ENCODE measurements around the gene ATXN1.

The ATXN1 gene

DNA sequence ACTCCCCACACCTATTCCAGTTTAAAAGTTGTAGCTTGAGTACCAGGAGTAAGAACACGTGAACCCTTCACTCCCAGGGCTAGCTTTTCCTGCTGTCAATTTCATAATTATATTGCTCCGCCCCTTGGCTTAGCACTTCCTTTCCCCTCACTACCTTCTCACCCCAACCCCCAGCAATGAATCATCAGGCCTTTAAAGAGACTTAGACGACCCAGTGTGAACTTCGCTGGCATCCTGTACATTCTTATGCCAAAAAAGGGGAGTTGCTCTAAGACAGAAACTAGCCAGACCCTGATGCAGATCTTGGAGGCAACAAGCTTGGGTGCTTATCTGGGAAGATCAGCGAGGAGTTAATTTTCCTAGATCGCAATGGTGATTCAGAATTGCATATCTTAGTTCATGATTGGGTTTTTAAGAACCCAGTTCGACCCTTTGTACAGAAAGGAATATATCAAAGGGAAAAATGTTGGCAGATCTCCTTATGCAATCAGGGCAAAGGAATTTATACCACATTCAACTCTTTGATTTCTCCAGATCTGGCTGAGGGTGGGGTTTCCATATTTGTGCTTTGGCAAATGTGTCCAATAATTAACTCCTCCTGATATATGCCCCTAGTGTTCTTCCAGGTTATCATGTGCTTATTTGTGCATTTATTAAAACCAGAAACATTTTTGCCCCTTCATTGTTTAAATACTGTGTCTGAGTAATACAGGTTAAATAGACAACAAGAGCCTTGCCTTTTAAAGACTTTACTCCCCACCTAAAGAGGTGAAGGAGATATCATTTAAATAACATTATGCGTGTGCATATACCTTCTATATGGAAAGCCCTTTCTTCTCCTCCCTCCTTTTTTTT lies 8.1 kb upstream of the ATXN1 start:
- no peak overlapping the region for H3K4me3 ChIP-seq (ENCODE audit: insufficient read depth, low read length, poor library complexity, severe bottlenecking)

DNA sequence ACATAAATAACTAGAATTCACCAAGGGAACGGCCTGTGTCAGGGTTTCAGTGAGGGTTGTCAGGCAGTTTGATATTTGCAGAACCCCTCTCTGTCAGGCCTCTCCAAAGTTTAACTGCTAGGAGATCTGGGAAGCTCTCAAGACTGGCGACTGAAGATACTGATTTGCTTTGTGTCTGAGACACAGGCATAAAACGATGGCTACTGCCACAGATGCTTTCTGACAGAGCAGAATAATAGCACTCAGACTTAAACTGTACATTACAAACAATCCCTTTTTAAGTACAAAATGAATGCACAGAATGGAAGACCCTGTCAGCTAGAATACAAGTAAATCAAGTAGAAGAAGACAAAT lies 7.2 kb upstream of the ATXN1 start:
- Histone ChIP-seq H3K9me3 (ENCODE audit: insufficient read depth, low read length) (no peaks in the 10 kb centered on the region), H3K4me2 (ENCODE audit: low read depth, low read length, poor library complexity, severe bottlenecking) (no peak overlapping the region), H3K27me3 (ENCODE audit: low read length) (no peaks in the 10 kb centered on the region), H3K4me3 (ENCODE audit: insufficient read depth, low read length, poor library complexity, severe bottlenecking) (no peak overlapping the region), H3K9me2 (replicated peaks; ENCODE audit: insufficient read depth, low read length) (no peaks in the 10 kb centered on the region), H3F3A (ENCODE audit: insufficient read depth) (no peaks in the 10 kb centered on the region), H4K20me1 (ENCODE audit: low read depth, low read length) (peaks cover 4% of the 10 kb centered on the region; the same call in 1 of the 2 replicates), H3K36me3 (ENCODE audit: low read length) (no peaks in the 10 kb centered on the region), H3K79me2 (ENCODE audit: insufficient read depth, low read length) (no peaks in the 10 kb centered on the region), H3K27ac (ENCODE audit: low read depth, low read length) (no peak overlapping the region), H3K9ac (ENCODE audit: low read length) (no peak overlapping the region), H2AFZ (ENCODE audit: low read depth, low read length, severe bottlenecking) (no peak overlapping the region)
- no peak for TF ChIP-seq EZH2phosphoT487 (conservative IDR thresholded peaks at IDR 0.05; ENCODE audit: low read length)
- TF ChIP-seq, protein P1, sequence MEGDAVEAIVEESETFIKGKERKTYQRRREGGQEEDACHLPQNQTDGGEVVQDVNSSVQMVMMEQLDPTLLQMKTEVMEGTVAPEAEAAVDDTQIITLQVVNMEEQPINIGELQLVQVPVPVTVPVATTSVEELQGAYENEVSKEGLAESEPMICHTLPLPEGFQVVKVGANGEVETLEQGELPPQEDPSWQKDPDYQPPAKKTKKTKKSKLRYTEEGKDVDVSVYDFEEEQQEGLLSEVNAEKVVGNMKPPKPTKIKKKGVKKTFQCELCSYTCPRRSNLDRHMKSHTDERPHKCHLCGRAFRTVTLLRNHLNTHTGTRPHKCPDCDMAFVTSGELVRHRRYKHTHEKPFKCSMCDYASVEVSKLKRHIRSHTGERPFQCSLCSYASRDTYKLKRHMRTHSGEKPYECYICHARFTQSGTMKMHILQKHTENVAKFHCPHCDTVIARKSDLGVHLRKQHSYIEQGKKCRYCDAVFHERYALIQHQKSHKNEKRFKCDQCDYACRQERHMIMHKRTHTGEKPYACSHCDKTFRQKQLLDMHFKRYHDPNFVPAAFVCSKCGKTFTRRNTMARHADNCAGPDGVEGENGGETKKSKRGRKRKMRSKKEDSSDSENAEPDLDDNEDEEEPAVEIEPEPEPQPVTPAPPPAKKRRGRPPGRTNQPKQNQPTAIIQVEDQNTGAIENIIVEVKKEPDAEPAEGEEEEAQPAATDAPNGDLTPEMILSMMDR (IDR thresholded peaks at IDR 0.05; ENCODE audit: insufficient read depth, low read length, poor library complexity, severe bottlenecking): no peak

More for the DNA sequence above, 8.1 kb upstream of the ATXN1 start:
- no peak overlapping the region for H3K9ac ChIP-seq (ENCODE audit: low read length)
- H3K36me3 ChIP-seq (ENCODE audit: low read length): no peaks in the 10 kb centered on the region
- no peak for TF ChIP-seq EZH2phosphoT487 (conservative IDR thresholded peaks at IDR 0.05; ENCODE audit: low read length)
- TF ChIP-seq, protein P1 (IDR thresholded peaks at IDR 0.05; ENCODE audit: insufficient read depth, low read length, poor library complexity, severe bottlenecking): no peak
- H3F3A ChIP-seq (ENCODE audit: insufficient read depth): no peaks in the 10 kb centered on the region
- H3K79me2 ChIP-seq (ENCODE audit: insufficient read depth, low read length): no peaks in the 10 kb centered on the region
- no peak overlapping the region for H3K27ac ChIP-seq (ENCODE audit: low read depth, low read length)
- no peak overlapping the region for H2AFZ ChIP-seq (ENCODE audit: low read depth, low read length, severe bottlenecking)
- no peaks in the 10 kb centered on the region for H3K9me3 ChIP-seq (ENCODE audit: insufficient read depth, low read length)
- H3K27me3 ChIP-seq (ENCODE audit: low read length): no peaks in the 10 kb centered on the region
- no peak overlapping the region for H3K4me2 ChIP-seq (ENCODE audit: low read depth, low read length, poor library complexity, severe bottlenecking)
- H4K20me1 ChIP-seq (ENCODE audit: low read depth, low read length): no peaks in the 10 kb centered on the region
- H3K9me2 ChIP-seq (replicated peaks; ENCODE audit: insufficient read depth, low read length): no peaks in the 10 kb centered on the region

DNA sequence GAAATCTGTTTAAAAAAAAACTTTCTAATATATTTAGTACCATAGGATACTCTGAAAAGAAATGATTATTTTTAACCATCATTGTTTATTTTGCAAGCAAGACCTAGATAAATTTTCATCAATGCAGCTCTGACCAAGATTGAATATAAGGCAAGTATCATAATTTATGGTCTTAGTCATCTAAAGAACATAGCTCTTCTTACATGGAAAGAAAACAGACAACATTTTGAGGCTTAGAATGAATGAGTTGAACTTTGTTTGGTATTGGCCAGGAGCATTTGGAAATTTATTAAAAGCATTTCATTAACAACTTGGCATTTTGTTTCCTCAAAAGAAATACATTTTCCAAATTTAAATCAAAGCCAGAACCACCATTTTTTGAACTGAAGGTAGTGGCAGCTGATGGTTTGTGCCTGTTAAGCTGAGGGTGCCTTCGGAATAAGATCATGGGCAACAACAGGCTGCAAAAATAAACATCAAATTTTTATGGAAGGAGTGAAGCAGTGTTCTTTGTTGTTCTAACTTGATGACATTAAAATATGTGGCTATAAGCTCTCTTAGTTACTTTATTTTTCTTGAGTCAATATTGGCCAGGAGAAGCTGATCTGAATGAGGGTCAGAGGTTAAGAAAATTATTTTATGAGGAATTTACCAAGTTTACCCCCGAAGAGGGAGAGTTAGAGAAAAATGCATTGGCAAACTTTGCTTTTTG lies 6.7 kb upstream of the ATXN1 start:
- Histone ChIP-seq H3K27me3 (ENCODE audit: low read length) (no peaks in the 10 kb centered on the region), H3K4me3 (ENCODE audit: insufficient read depth, low read length, poor library complexity, severe bottlenecking) (no peak overlapping the region), H3K9me2 (replicated peaks; ENCODE audit: insufficient read depth, low read length) (no peaks in the 10 kb centered on the region), H3K27ac (ENCODE audit: low read depth, low read length) (no peak overlapping the region), H3K4me2 (ENCODE audit: low read depth, low read length, poor library complexity, severe bottlenecking) (no peak overlapping the region), H3F3A (ENCODE audit: insufficient read depth) (0 out of 2 replicates have a peak, but pooled peaks cover under 1% of the 10 kb centered on the region), H3K9me3 (ENCODE audit: insufficient read depth, low read length) (no peaks in the 10 kb centered on the region), H4K20me1 (ENCODE audit: low read depth, low read length) (peaks cover 4% of the 10 kb centered on the region; the same call in 1 of the 2 replicates), H3K36me3 (ENCODE audit: low read length) (no peaks in the 10 kb centered on the region), H2AFZ (ENCODE audit: low read depth, low read length, severe bottlenecking) (no peak overlapping the region), H3K9ac (ENCODE audit: low read length) (no peak overlapping the region), H3K79me2 (ENCODE audit: insufficient read depth, low read length) (no peaks in the 10 kb centered on the region)
- TF ChIP-seq EZH2phosphoT487 (conservative IDR thresholded peaks at IDR 0.05; ENCODE audit: low read length): no peak
- TF ChIP-seq, protein P1 (IDR thresholded peaks at IDR 0.05; ENCODE audit: insufficient read depth, low read length, poor library complexity, severe bottlenecking): no peak
